ENCODE measurements around the gene SND1.

SND1 gene

DNA sequence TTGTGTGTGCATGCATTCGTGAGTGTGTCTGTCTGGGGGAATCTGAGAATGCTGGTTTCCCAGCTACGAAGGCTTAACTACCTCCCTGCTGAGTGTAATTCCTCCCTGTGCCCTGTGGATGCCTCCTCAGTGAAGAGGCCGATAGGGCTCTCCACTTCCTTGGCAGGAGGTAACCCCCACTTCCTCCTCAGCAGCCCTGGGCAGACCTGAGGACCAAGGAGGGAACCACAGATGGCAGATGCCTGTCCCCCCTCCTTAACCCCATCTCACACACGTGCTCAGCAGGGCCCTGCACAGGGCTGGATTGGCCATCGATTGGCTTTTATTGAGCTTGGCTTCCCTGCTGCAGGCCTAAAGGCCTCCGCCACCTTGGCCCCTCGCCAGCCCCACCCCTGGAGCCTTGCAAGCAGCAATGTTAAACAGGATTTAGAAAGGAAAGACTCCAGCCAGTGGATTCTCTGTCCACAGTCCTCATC, 424.8 kb downstream of the SND1 start:
- TF ChIP-seq, protein P1, sequence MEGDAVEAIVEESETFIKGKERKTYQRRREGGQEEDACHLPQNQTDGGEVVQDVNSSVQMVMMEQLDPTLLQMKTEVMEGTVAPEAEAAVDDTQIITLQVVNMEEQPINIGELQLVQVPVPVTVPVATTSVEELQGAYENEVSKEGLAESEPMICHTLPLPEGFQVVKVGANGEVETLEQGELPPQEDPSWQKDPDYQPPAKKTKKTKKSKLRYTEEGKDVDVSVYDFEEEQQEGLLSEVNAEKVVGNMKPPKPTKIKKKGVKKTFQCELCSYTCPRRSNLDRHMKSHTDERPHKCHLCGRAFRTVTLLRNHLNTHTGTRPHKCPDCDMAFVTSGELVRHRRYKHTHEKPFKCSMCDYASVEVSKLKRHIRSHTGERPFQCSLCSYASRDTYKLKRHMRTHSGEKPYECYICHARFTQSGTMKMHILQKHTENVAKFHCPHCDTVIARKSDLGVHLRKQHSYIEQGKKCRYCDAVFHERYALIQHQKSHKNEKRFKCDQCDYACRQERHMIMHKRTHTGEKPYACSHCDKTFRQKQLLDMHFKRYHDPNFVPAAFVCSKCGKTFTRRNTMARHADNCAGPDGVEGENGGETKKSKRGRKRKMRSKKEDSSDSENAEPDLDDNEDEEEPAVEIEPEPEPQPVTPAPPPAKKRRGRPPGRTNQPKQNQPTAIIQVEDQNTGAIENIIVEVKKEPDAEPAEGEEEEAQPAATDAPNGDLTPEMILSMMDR (IDR thresholded peaks at IDR 0.05; ENCODE audit: low read depth, low read length, missing control alignments): no peak
- no peak for DNase-seq (ENCODE audit: extremely low read depth, low read depth)
- H3K4me3 ChIP-seq (replicated peaks; ENCODE audit: low read depth, low read length): no peak overlapping the region

DNA sequence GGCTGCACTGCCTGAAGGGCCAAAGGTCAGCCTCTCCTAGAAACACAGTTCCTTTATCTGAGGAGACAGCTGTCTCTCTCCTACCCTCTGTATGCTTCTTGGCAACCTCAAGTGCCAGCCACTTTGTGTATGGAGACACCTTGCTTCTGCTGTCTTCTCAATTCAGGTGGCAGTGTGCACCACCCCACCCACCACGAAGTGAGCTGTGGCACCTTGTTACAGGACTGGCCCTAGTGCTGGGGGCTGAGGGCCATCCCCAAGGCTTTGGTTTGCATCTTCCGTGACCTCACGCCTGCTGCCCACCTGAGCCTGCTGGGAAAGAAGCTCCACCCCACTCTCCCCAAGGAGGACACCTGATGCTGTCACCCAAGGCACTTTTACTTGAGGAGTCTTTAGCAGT, 426.3 kb downstream of the SND1 start:
- H3K4me3 ChIP-seq (replicated peaks; ENCODE audit: low read depth, low read length): no peak overlapping the region
- DNase-seq (ENCODE audit: extremely low read depth, low read depth): no peak
- TF ChIP-seq, protein P1 (IDR thresholded peaks at IDR 0.05; ENCODE audit: low read depth, low read length, missing control alignments): no peak

DNA sequence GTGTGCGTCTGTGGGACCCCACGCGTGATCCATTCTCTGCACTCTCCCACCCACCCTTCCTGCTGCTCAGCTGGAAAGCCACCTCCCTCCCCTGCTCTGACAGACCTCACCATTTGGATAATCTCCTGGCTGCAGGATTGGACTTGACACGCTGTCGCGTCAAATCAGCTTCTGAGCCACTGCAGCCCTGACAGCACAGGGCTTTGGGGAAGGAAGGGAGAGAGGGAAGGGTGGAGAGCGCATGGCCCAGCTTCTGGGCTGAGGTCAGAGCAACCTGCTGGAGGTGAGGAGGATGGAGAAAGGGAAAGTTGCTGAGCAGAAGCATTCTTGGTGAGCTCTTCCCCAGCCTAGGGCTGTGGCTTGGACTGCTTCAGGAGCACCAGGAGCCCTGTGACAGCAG, 428.2 kb downstream of the SND1 start:
- TF ChIP-seq, protein P1 (IDR thresholded peaks at IDR 0.05; ENCODE audit: low read depth, low read length, missing control alignments): no peak
- H3K4me3 ChIP-seq (replicated peaks; ENCODE audit: low read depth, low read length): no peak overlapping the region
- DNase-seq (ENCODE audit: extremely low read depth, low read depth): no peak

DNA sequence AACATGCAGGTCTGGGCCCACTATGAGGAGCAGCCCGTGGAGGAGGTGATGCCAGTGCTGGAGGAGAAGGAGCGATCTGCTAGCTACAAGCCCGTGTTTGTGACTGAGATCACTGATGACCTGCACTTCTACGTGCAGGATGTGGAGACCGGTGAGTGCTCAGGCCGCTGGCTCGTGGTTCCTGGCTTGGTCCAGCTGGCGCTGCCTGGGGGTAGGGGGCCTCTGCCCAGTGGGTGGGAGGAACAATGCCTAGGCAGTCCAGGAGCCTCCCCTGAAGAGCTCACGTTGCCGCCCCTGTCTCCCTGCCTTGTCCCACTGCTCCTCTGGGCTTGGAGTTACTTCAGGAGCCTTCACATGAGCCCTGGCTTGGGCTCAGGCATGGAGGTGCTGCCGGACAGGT, 429.4 kb downstream of the SND1 start:
- no peak overlapping the region for H3K4me3 ChIP-seq (replicated peaks; ENCODE audit: low read depth, low read length)
- TF ChIP-seq, protein P1 (IDR thresholded peaks at IDR 0.05; ENCODE audit: low read depth, low read length, missing control alignments): no peak
- no peak for DNase-seq (ENCODE audit: extremely low read depth, low read depth)

DNA sequence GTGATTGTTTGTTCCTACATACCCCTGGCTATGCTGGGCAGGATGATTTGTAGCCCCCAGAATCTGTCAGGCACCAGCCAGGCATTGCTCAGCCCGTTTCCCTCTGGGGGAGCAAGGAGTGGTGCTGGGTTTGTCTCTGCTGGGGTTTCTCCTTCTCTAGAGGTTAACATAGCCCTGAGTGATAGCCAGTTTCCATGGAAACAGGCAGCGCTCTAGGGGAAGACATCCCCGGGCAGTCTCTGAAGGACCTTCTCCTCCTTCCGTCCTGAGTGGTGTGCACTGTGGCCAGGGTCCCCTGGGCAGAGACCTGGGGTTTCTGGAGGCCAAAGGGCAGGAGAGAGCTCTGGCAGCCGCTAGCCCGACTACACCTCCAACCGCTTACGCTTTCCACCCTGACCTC, 429.8 kb downstream of the SND1 start:
- TF ChIP-seq, protein P1 (IDR thresholded peaks at IDR 0.05; ENCODE audit: low read depth, low read length, missing control alignments): no peak
- no peak for DNase-seq (ENCODE audit: extremely low read depth, low read depth)
- H3K4me3 ChIP-seq (replicated peaks; ENCODE audit: low read depth, low read length): no peak overlapping the region

DNA sequence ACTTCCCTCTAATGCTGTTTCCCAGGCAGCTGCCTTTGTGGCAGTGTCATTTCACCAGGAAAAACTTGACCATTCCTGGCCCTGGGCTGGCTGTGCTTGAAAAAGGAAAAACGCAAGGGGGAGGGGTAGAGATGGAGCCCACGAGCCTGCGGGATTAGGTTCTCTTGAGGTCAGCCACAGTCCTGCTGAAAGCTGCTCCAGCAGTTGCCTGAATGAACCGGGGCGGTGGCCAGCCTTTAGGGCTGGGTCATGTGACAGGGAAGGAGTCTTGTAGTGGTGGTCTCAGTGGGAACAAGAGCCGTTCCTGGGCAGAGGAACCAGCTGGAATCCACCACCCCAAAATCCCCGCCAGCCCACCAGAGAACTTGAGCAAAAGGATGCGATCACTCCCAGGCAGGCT, 430.4 kb downstream of the SND1 start:
- H3K4me3 ChIP-seq (replicated peaks; ENCODE audit: low read depth, low read length): no peak overlapping the region
- TF ChIP-seq, protein P1 (IDR thresholded peaks at IDR 0.05; ENCODE audit: low read depth, low read length, missing control alignments): no peak
- no peak for DNase-seq (ENCODE audit: extremely low read depth, low read depth)

DNA sequence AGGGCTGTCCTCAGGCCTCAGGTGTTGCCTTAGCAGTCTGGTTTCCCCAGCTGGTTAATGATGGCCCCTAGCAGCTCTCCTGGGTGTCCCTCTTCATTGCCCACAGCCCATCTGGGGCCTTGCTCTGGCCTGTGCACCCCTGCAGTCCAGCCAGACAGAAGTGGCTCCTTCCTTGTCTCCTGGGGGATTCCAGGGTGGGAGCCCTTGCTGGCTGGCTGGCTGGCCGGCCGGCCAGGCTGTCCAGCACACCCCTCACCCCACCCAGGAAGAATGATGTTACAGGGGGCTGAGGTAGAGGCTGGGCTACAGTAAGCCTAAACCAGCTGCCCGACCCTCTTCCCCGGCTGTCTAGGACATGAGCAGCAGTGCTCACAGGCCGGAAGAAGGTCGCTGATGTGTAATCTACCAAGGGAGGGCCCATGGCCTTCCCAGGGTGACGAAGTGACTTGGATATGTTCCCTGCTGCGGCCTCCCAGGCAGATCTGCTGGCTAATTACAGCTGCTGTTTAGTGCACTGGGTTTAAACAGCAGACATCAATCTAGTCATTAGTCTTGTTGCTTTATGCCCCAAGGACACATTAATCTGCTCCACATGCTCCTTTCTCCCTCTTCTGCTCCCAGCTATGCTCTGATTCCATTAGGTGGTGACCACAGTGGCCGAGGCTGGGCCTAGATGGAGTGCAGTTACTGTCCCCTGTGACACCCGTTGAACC, 433.1 kb downstream of the SND1 start:
- H3K4me3 ChIP-seq (replicated peaks; ENCODE audit: low read depth, low read length): no peak overlapping the region
- TF ChIP-seq, protein P1 (IDR thresholded peaks at IDR 0.05; ENCODE audit: low read depth, low read length, missing control alignments): no peak
- no peak for DNase-seq (ENCODE audit: extremely low read depth, low read depth)
